Measurements from ENCODE around the gene CHD5. TPM values are rescaled to one million over a fixed set of nuclear protein-coding genes. Genes with fewer than 3 reads are reported as not detected.

CHD5 gene
- total RNA-seq, 1 donor = under 0.01 TPM

DNA sequence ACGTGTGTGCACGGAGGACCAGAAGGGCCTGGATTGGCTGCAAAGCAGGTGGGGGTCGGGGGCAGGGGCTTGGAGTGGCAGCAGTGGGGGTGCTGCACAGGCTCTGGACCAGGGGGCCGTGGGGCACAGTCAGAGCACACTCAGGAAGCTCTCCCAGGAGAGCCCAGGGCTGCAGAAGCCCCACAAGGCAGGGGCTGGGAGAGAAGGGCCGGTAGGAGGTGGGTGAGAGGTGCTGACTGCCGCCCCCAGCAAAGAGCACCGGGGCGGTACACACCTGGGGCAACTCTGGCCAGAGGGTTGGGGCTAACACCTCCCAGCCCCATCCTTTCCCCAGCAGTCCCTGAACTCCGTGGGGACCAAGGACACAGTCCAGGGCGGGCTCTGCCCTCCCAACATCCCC lies 13.9 kb downstream of the CHD5 start:
- Histone ChIP-seq H3K36me3 (ENCODE audit: insufficient read depth, low read length) (no peaks in the 10 kb centered on the region), H3K27me3 (ENCODE audit: insufficient read depth, low read length) (no peaks in the 10 kb centered on the region), H3K9me3 (ENCODE audit: low read depth, low read length) (no peaks in the 10 kb centered on the region), H3K4me1 (ENCODE audit: insufficient read depth, low read length) (no peaks in the 10 kb centered on the region), H3K79me2 (ENCODE audit: insufficient read depth, low read length) (no peaks in the 10 kb centered on the region), H3K4me3 (ENCODE audit: insufficient read depth, low read length) (no peak overlapping the region), H2AFZ (ENCODE audit: low read length) (no peak overlapping the region), H4K20me1 (ENCODE audit: insufficient read depth, low read length) (no peaks in the 10 kb centered on the region), H3K27ac (ENCODE audit: low read depth, low read length) (no peak overlapping the region), H3K4me2 (ENCODE audit: insufficient read depth, low read length) (no peak overlapping the region)
- TF ChIP-seq, protein P1, sequence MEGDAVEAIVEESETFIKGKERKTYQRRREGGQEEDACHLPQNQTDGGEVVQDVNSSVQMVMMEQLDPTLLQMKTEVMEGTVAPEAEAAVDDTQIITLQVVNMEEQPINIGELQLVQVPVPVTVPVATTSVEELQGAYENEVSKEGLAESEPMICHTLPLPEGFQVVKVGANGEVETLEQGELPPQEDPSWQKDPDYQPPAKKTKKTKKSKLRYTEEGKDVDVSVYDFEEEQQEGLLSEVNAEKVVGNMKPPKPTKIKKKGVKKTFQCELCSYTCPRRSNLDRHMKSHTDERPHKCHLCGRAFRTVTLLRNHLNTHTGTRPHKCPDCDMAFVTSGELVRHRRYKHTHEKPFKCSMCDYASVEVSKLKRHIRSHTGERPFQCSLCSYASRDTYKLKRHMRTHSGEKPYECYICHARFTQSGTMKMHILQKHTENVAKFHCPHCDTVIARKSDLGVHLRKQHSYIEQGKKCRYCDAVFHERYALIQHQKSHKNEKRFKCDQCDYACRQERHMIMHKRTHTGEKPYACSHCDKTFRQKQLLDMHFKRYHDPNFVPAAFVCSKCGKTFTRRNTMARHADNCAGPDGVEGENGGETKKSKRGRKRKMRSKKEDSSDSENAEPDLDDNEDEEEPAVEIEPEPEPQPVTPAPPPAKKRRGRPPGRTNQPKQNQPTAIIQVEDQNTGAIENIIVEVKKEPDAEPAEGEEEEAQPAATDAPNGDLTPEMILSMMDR (IDR thresholded peaks at IDR 0.05; ENCODE audit: extremely low read depth, low read depth, low read length) = no peak
- DNase-seq (ENCODE audit: insufficient read length, low spot score, missing footprints) = peak; percentile 90

DNA sequence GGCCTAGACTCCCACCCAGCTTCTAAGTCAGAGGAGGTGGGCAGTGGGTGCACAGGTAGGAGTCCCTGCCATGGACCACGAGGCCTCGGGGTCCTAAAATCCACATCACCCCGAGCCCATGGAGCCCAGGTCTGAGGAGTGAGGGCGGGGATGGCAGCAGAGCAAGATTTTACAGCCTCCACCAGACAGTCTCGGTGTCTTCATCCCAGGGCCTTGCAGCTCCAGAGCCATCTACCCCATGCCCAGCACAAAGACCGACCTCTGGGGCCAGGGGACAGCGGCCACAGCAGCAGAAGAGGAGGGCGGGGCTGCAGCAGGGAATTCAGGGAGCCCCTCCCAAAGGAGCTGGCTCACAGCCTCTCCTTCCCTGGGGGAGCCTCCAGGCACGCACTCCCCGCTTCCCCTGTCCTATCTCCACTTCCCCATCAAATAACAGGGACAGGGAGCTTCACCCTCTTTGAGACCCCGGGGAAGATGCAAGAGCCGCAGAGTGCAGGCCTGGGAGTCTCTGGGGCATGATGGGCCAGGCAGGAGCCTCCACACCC lies 14.6 kb downstream of the CHD5 start:
- Histone ChIP-seq H3K4me1 (ENCODE audit: insufficient read depth, low read length) (no peaks in the 10 kb centered on the region), H3K27me3 (ENCODE audit: insufficient read depth, low read length) (no peaks in the 10 kb centered on the region), H2AFZ (ENCODE audit: low read length) (no peak overlapping the region), H3K9me3 (ENCODE audit: low read depth, low read length) (no peaks in the 10 kb centered on the region), H3K79me2 (ENCODE audit: insufficient read depth, low read length) (no peaks in the 10 kb centered on the region), H3K4me3 (ENCODE audit: insufficient read depth, low read length) (no peak overlapping the region), H3K27ac (ENCODE audit: low read depth, low read length) (no peak overlapping the region), H4K20me1 (ENCODE audit: insufficient read depth, low read length) (no peaks in the 10 kb centered on the region), H3K36me3 (ENCODE audit: insufficient read depth, low read length) (no peaks in the 10 kb centered on the region), H3K4me2 (ENCODE audit: insufficient read depth, low read length) (no peak overlapping the region)
- peak; percentile 76 for DNase-seq (ENCODE audit: insufficient read length, low spot score, missing footprints)
- TF ChIP-seq, protein P1 (IDR thresholded peaks at IDR 0.05; ENCODE audit: extremely low read depth, low read depth, low read length) = no peak

DNA sequence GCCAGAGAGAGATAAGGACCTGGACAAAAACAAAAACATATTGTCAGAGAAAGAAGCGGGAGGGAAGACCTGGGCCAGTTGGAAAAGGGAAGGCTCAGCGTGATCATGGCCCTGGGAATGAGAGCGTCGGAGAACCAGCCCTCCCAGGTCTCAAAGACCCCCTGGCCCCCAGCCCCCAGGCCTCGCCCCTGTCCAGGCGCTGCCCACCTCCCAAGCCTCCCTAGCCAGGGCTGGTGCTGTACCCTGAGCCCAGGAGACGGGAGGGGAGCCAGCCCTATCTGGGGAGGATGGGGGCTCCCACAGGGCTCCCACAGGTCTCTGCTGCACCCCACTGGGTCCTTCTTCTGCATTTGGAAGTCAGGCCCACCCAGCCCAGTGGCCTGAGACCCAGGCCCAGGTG lies 15.1 kb downstream of the CHD5 start:
- Histone ChIP-seq H3K27me3 (ENCODE audit: insufficient read depth, low read length) (no peaks in the 10 kb centered on the region), H3K36me3 (ENCODE audit: insufficient read depth, low read length) (no peaks in the 10 kb centered on the region), H3K27ac (ENCODE audit: low read depth, low read length) (no peak overlapping the region), H3K4me3 (ENCODE audit: insufficient read depth, low read length) (no peak overlapping the region), H3K9me3 (ENCODE audit: low read depth, low read length) (no peaks in the 10 kb centered on the region), H2AFZ (ENCODE audit: low read length) (no peak overlapping the region), H3K4me1 (ENCODE audit: insufficient read depth, low read length) (no peaks in the 10 kb centered on the region), H4K20me1 (ENCODE audit: insufficient read depth, low read length) (no peaks in the 10 kb centered on the region), H3K4me2 (ENCODE audit: insufficient read depth, low read length) (no peak overlapping the region), H3K79me2 (ENCODE audit: insufficient read depth, low read length) (no peaks in the 10 kb centered on the region)
- TF ChIP-seq, protein P1 (IDR thresholded peaks at IDR 0.05; ENCODE audit: extremely low read depth, low read depth, low read length) = no peak
- DNase-seq (ENCODE audit: insufficient read length, low spot score, missing footprints) = peak; percentile 75

DNA sequence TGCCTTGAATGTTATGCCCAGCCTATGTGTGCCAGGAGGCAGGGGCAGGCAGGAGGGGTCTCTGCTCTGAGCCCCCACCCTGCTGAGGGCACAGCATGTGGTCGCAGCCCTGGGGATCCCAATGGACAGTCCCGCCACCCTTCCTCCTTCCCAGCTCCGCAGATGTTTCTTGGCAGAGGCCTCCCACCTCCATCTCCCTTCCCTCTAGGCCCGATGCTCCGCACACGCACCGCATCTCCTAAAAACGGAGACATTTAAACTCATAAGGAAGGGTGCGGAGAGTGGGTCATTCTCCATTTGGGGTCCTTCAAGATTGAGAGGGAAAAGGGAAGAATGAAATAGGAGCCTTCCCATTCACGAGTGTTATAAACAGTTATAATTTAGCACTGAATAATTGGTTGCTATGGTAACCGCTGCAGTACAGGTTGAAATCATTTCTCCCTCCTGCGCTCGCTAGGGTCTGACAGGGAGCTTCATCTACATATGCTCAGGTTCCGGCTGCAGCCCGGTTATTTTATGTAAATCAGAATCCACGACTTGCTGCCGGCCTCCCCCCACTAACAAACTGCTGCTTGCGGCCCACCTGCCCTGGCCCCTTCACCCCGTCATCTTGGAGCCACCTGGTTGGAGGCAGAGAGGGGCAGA lies 16.0 kb downstream of the CHD5 start:
- Histone ChIP-seq H3K27ac (ENCODE audit: low read depth, low read length) (no peak overlapping the region), H3K36me3 (ENCODE audit: insufficient read depth, low read length) (no peaks in the 10 kb centered on the region), H3K9me3 (ENCODE audit: low read depth, low read length) (no peaks in the 10 kb centered on the region), H3K4me1 (ENCODE audit: insufficient read depth, low read length) (no peaks in the 10 kb centered on the region), H4K20me1 (ENCODE audit: insufficient read depth, low read length) (no peaks in the 10 kb centered on the region), H2AFZ (ENCODE audit: low read length) (no peak overlapping the region), H3K27me3 (ENCODE audit: insufficient read depth, low read length) (no peaks in the 10 kb centered on the region), H3K4me2 (ENCODE audit: insufficient read depth, low read length) (no peak overlapping the region), H3K79me2 (ENCODE audit: insufficient read depth, low read length) (no peaks in the 10 kb centered on the region), H3K4me3 (ENCODE audit: insufficient read depth, low read length) (no peak overlapping the region)
- peak; percentile 76 for DNase-seq (ENCODE audit: insufficient read length, low spot score, missing footprints)
- TF ChIP-seq, protein P1 (IDR thresholded peaks at IDR 0.05; ENCODE audit: extremely low read depth, low read depth, low read length) = no peak

Measured in osteoblast (primary cell).